ENCODE data around the gene RNF166. TPM values are rescaled to one million over a fixed set of nuclear protein-coding genes. Genes with fewer than 3 reads are reported as not detected.

RNF166 gene
- total and polyA plus RNA-seq, 2 donors (not counting 3 experiments of a cell fraction or from before 2014, with no cell fraction given) = 27.6 to 38.8 TPM

DNA sequence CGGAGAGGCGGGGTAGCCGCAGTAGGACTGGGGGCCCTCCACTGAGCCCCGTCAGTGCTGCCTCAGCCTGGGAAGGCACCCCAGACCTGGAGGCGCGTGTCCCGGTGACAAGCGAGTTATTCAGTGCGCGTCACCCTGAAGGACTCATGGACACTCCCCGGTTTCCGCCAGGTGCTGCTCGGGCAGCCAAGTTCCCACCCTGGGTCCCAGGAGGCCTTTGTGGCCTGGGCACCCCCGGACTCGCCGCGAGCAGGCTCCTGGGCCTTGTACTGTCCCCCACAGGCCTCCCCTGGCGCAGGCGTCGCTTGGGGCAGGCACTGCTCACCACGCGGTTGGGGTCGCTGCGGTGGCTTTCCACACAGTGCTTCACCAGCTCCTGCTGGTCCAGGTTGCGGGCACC is 7.6 kb downstream of the RNF166 start:
- no peaks in the 10 kb centered on the region for H3K9me3 ChIP-seq (replicated peaks; ENCODE audit: control insufficient read depth, insufficient read depth, low read length)
- CTCF ChIA-PET = no interaction called here
- H3K79me2 ChIP-seq (ENCODE audit: control insufficient read depth, insufficient read depth, low read length) = peaks cover 21% of the 10 kb centered on the region
- no peak for FAIRE-seq
- H4K20me1 ChIP-seq (replicated peaks; ENCODE audit: control insufficient read depth, extremely low read depth, insufficient read depth, low read length) = no peaks in the 10 kb centered on the region
- no peak overlapping the region for H3K9ac ChIP-seq (replicated peaks; ENCODE audit: extremely low read depth, insufficient read depth, low read length)
- H3K4me2 ChIP-seq (ENCODE audit: insufficient read depth, low read length) = no peak overlapping the region
- POLR2A ChIA-PET = no interaction called here
- H3K27me3 ChIP-seq (ENCODE audit: control insufficient read depth in 2 of 2, insufficient read depth in 2 of 2, low read length in 2 of 2) = no peaks in the 10 kb centered on the region
- BruUV-seq (replicated peaks) = no TSS peak
- no peak overlapping the region for H3K27ac ChIP-seq (ENCODE audit: insufficient read depth, low read depth, low read length)
- no peak for DNase-seq (ENCODE audit: low read depth, low spot score)
- peaks cover 34% of the 10 kb centered on the region for H3K4me1 ChIP-seq (ENCODE audit: control insufficient read depth, extremely low read depth, insufficient read depth, low read length)
- no peak overlapping the region for H2AFZ ChIP-seq (ENCODE audit: low read depth, low read length)
- intact Hi-C loops (cut with micrococcal nuclease) = no loop called here
- TF ChIP-seq EZH2 (IDR thresholded peaks at IDR 0.05; ENCODE audit: borderline replicate concordance, low read depth, low read length, severe bottlenecking) (no peak), FOS (IDR thresholded peaks at IDR 0.05; ENCODE audit: borderline replicate concordance, insufficient read depth, low read length) (no peak), POLR2A (IDR thresholded peaks at IDR 0.05; ENCODE audit: low read depth, low read length) (no peak), POLR2AphosphoS5 (IDR thresholded peaks at IDR 0.05; ENCODE audit: insufficient read depth, low read depth, low read length) (no peak), MYC (IDR thresholded peaks at IDR 0.05; ENCODE audit: low read depth, low read length) (no peak), GATA2 (IDR thresholded peaks at IDR 0.05; ENCODE audit: insufficient read depth, insufficient read length, low read depth, low read length) (no peak), JUN (IDR thresholded peaks at IDR 0.05; ENCODE audit: borderline replicate concordance, insufficient read depth, insufficient read length, low read depth) (no peak)
- TF ChIP-seq, protein P1, sequence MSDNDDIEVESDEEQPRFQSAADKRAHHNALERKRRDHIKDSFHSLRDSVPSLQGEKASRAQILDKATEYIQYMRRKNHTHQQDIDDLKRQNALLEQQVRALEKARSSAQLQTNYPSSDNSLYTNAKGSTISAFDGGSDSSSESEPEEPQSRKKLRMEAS (IDR thresholded peaks at IDR 0.05; ENCODE audit: insufficient read depth, insufficient read length) = no peak
- TF ChIP-seq, protein P2, sequence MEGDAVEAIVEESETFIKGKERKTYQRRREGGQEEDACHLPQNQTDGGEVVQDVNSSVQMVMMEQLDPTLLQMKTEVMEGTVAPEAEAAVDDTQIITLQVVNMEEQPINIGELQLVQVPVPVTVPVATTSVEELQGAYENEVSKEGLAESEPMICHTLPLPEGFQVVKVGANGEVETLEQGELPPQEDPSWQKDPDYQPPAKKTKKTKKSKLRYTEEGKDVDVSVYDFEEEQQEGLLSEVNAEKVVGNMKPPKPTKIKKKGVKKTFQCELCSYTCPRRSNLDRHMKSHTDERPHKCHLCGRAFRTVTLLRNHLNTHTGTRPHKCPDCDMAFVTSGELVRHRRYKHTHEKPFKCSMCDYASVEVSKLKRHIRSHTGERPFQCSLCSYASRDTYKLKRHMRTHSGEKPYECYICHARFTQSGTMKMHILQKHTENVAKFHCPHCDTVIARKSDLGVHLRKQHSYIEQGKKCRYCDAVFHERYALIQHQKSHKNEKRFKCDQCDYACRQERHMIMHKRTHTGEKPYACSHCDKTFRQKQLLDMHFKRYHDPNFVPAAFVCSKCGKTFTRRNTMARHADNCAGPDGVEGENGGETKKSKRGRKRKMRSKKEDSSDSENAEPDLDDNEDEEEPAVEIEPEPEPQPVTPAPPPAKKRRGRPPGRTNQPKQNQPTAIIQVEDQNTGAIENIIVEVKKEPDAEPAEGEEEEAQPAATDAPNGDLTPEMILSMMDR (IDR thresholded peaks at IDR 0.05; ENCODE audit: extremely low read depth in 1 of 2, insufficient read depth in 1 of 2, low read depth in 1 of 2, low read length in 2 of 2) = no peak
- dilution Hi-C loops (cut with MboI; ENCODE audit: extremely low pct_ligation_motif_present, low sequenced_read_pairs) = no loop called here
- no peak overlapping the region for H3K4me3 ChIP-seq (replicated peaks in 1 of 3; ENCODE audit: insufficient read depth in 1 of 3, low read depth in 1 of 3, low read length in 3 of 3)
- H3K9me1 ChIP-seq (replicated peaks; ENCODE audit: control insufficient read depth, extremely low read depth, insufficient read depth, low read length) = no peaks in the 10 kb centered on the region
- peaks cover 4 to 21% of the 10 kb centered on the region in 2 experiments for H3K36me3 ChIP-seq (ENCODE audit: control insufficient read depth in 2 of 2, extremely low read depth in 1 of 2, insufficient read depth in 2 of 2, low read length in 2 of 2)

Data from endothelial cell of umbilical vein (primary cell).